Ecto neural progenitor cell (in vitro differentiated cells): ENCODE data around the gene DPP4.

Source experiments
- DNase-seq: peaks from one replicate; pipeline ENCODE4 v3.0.0-alpha.2; 2018; ENCODE audit warnings: low spot score

DPP4 gene

GRCh38 chr2:162017233-162017632 is 56.8 kb downstream of the DPP4 start:
- DNase-seq: no peak

- DNase-seq: no peak
Measured at GRCh38 chr2:162016080-162016479, 57.9 kb downstream of the DPP4 start.

GRCh38 chr2:162014751-162015150 is 59.3 kb downstream of the DPP4 start:
- DNase-seq: no peak

GRCh38 chr2:162013514-162014475 is 60.2 kb downstream of the DPP4 start:
- DNase-seq: no peak

- no peak for DNase-seq
Measured at GRCh38 chr2:162012565-162013058, 61.4 kb downstream of the DPP4 start.

- DNase-seq: no peak
Measured at GRCh38 chr2:162011706-162012564, 62.1 kb downstream of the DPP4 start.

- no peak for DNase-seq
Measured at GRCh38 chr2:162009543-162009942, 64.5 kb downstream of the DPP4 start.

- no peak for DNase-seq
Measured at GRCh38 chr2:162007447-162008040, 66.5 kb downstream of the DPP4 start.

- DNase-seq: no peak
Measured at GRCh38 chr2:162006337-162006736, 67.7 kb downstream of the DPP4 start.

GRCh38 chr2:162004031-162004430 is 70.0 kb downstream of the DPP4 start:
- no peak for DNase-seq

GRCh38 chr2:162002623-162003235 is 71.3 kb downstream of the DPP4 start:
- no peak for DNase-seq

GRCh38 chr2:162000431-162000830 is 73.6 kb downstream of the DPP4 start:
- DNase-seq: no peak

GRCh38 chr2:161999321-161999720 is 74.7 kb downstream of the DPP4 start:
- DNase-seq: no peak

GRCh38 chr2:161998857-161999256 is 75.2 kb downstream of the DPP4 start:
- no peak for DNase-seq

- no peak for DNase-seq
Measured at GRCh38 chr2:161997916-161998471, 76.0 kb downstream of the DPP4 start.

- DNase-seq: no peak
Measured at GRCh38 chr2:161995553-161996016, 78.4 kb downstream of the DPP4 start.

- no peak for DNase-seq
Measured at GRCh38 chr2:161994761-161995520, 79.1 kb downstream of the DPP4 start.

GRCh38 chr2:161992531-161992930 is 81.5 kb downstream of the DPP4 start:
- no peak for DNase-seq

GRCh38 chr2:161991991-161992390 is 82.0 kb downstream of the DPP4 start:
- no peak for DNase-seq

- no peak for DNase-seq
Measured at GRCh38 chr2:161990741-161991140, 83.3 kb downstream of the DPP4 start.

- DNase-seq: no peak
Measured at GRCh38 chr2:161990036-161990435, 84.0 kb downstream of the DPP4 start.
